Measurements from ENCODE around the gene TCHP. TPM values are rescaled to one million over a fixed set of nuclear protein-coding genes. Genes with fewer than 3 reads are reported as not detected.

Gene TCHP
- total RNA-seq, 1 donor: 9.1 TPM

DNA sequence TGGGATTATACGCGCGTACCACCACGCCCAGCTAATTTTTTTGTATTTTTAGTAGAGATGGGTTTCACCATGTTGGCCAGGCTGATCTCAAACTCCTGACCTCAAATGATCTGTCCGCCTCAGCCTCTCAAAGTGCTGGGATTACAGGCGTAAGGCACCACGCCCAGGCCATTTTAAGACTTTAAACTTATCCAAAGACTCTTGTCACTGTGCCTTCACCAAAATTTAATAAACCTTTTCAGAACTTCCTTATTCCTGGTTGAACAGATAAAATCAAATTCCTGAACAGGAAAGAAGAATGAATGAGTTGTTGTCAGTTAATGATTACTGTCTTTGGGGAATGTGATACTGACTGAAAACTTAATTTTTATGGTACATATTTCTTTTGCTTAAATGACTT is 58.3 kb downstream of the TCHP start:
- TF ChIP-seq, protein P1, sequence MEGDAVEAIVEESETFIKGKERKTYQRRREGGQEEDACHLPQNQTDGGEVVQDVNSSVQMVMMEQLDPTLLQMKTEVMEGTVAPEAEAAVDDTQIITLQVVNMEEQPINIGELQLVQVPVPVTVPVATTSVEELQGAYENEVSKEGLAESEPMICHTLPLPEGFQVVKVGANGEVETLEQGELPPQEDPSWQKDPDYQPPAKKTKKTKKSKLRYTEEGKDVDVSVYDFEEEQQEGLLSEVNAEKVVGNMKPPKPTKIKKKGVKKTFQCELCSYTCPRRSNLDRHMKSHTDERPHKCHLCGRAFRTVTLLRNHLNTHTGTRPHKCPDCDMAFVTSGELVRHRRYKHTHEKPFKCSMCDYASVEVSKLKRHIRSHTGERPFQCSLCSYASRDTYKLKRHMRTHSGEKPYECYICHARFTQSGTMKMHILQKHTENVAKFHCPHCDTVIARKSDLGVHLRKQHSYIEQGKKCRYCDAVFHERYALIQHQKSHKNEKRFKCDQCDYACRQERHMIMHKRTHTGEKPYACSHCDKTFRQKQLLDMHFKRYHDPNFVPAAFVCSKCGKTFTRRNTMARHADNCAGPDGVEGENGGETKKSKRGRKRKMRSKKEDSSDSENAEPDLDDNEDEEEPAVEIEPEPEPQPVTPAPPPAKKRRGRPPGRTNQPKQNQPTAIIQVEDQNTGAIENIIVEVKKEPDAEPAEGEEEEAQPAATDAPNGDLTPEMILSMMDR (IDR thresholded peaks at IDR 0.05; ENCODE audit: insufficient read depth, low read depth, low read length): no peak
- no peak overlapping the region for H3K4me3 ChIP-seq (ENCODE audit: low read depth, low read length)
- DNase-seq (ENCODE audit: low read depth): no peak

DNA sequence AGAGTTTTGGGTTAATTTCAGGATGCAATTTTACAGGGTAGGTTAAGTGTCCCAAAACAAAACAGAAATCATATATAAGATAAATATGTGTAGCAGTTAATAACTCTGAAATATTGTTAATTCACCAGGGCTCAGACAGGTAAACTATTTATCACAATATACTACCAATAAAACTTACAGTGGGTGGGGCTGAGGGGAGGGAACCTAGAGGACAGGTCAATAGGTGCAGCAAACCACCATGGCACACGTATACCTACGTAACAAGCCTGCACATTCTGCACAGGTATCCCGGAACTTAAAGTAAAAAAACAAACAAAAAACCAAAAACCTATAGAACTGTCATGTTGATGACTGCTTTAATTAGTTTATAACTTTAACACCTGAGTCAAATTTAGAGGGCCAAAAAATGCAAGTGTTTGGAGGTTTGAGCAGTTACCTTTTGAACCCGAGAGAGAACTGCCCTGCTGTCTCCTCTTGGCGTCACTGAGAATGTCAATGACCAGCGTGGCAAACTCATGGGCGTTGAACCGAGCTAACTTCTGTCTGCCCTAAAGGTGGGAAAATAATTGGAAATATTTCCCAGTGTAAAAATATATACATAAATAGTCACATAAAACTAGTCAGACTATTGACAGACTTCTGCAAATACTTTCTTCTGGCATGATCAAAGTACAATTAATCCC is 59.5 kb downstream of the TCHP start:
- H3K4me3 ChIP-seq (ENCODE audit: low read depth, low read length): no peak overlapping the region
- DNase-seq (ENCODE audit: low read depth): no peak
- TF ChIP-seq, protein P1 (IDR thresholded peaks at IDR 0.05; ENCODE audit: insufficient read depth, low read depth, low read length): no peak

DNA sequence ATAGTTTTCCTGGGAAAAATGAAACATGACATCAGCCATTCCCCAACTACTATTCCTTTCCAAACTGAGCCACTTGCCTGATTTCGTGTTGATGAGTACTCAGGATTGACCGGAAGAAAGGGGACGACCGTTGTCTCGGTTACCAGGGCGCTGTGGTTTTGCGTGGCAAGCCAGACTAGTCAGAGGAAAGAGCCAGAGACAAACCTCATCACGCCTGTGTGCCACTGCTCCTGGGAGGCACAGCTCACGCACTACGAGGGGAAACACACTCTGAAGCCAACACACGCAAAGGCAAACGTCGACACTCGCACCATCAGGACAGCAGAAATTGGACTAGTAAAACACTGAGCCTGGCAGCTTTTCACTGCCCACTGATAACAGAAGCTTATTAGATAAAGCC is 61.1 kb downstream of the TCHP start:
- TF ChIP-seq, protein P1 (IDR thresholded peaks at IDR 0.05; ENCODE audit: insufficient read depth, low read depth, low read length): no peak
- DNase-seq (ENCODE audit: low read depth): no peak
- H3K4me3 ChIP-seq (ENCODE audit: low read depth, low read length): no peak overlapping the region

DNA sequence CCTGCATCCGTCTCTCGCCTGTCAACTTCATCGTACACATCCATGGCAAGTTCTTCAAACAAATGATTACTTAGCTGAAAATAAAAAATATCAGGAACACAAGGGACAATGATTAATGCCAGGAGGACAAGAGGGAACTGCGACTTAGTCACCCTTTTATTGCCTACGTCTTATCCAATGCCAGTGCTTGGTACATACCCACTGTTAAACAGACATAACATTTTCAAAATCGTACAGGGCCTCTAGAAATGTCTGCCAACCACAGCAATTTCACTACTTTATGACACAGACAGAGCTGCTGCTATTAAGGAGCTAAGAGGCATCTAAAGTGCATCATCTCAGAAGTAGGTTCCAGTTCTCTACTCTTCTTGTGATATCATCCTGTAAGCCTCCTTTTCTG is 61.5 kb downstream of the TCHP start:
- TF ChIP-seq, protein P1 (IDR thresholded peaks at IDR 0.05; ENCODE audit: insufficient read depth, low read depth, low read length): no peak
- DNase-seq (ENCODE audit: low read depth): no peak
- no peak overlapping the region for H3K4me3 ChIP-seq (ENCODE audit: low read depth, low read length)

DNA sequence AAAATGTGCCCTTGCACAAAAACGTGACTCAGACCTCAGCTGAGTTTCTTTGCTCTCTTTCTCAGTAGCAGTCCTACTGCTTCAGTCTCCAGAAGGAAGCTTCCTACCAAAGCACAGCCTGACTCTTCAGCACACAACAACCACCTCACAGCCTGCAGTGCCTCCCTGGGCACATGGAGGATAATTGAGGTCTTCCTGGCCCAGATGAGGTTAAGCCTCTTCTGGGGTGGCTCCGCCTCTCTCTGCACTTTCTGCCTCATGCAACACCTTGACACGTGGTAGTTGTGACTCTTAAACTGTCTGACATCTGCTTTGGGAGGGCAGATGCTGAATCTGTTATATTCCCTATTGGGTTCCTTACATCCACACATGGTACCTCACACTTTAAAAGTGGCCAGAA is 62.3 kb downstream of the TCHP start:
- no peak for DNase-seq (ENCODE audit: low read depth)
- TF ChIP-seq, protein P1 (IDR thresholded peaks at IDR 0.05; ENCODE audit: insufficient read depth, low read depth, low read length): no peak
- H3K4me3 ChIP-seq (ENCODE audit: low read depth, low read length): no peak overlapping the region

DNA sequence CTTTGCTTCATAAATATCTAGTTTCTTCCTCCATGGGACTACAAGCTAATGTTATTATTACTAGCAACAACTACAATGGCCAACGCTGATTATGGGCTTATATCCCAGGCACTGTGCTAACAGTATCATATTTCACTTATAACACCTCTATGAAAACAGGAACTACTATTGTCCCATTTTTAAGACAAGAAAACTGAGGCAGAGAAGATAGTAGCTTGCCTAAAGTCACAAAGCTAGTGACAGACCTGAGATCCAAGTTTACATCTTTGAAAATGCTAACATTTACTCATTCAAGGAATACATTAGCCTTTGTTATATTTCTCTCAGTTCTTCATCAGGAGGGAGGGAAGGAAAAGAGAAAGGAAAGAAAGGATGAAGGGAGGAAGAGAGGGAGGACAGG is 63.3 kb downstream of the TCHP start:
- TF ChIP-seq, protein P1 (IDR thresholded peaks at IDR 0.05; ENCODE audit: insufficient read depth, low read depth, low read length): no peak
- DNase-seq (ENCODE audit: low read depth): no peak
- H3K4me3 ChIP-seq (ENCODE audit: low read depth, low read length): no peak overlapping the region
